Astrocyte (in vitro differentiated cells and primary cell): ENCODE measurements around the gene SUPV3L1. TPM values are rescaled to one million over a fixed set of nuclear protein-coding genes. Genes with fewer than 3 reads are reported as not detected.
"Not testable (repeated sequence)": the region's sequence is repeated elsewhere in the genome, so short reads cannot be mapped to it uniquely, and the experiment has no call there.

Experiments used
- DNase-seq: peaks from one replicate; pipeline ENCODE4 v3.0.0-alpha.2; 2010; ENCODE audit warnings: low read depth
- FAIRE-seq: peaks from 2 replicates; lab custom pipeline; 2011; peaks lifted over from hg19 to GRCh38; lab: Jason Lieb, UNC
- H2AFZ ChIP-seq: 2 replicates; pipeline ENCODE4 v1.6.0; 2012; ENCODE audit warnings: low read depth, low read length, inconsistent platforms
- H3K27ac ChIP-seq: 2 replicates; pipeline ENCODE4 v1.5.1; 2011; ENCODE audit warnings: low read depth, low read length, inconsistent platforms
- H3K27me3 ChIP-seq: 2 replicates; pipeline ENCODE4 v1.6.0; 2011; ENCODE audit warnings: low read length, inconsistent platforms; ENCODE audit not compliant: insufficient read depth
- H3K36me3 ChIP-seq: 2 replicates; pipeline ENCODE4 v1.5.1; 2011; ENCODE audit warnings: low read length, inconsistent platforms; ENCODE audit not compliant: insufficient read depth
- H3K4me1 ChIP-seq: 2 replicates; pipeline ENCODE4 v1.5.1; 2011; ENCODE audit warnings: low read length, inconsistent platforms; ENCODE audit not compliant: insufficient read depth
- H3K4me2 ChIP-seq: 2 replicates; pipeline ENCODE4 v1.6.0; 2012; ENCODE audit warnings: low read length, inconsistent platforms
- H3K4me3 ChIP-seq: 2 replicates; pipeline ENCODE4 v1.5.1; 2011; ENCODE audit warnings: low read depth, mild to moderate bottlenecking, low read length, inconsistent platforms; ENCODE audit not compliant: insufficient read depth
- H3K79me2 ChIP-seq: 2 replicates; pipeline ENCODE4 v1.6.0; 2012; ENCODE audit warnings: mild to moderate bottlenecking, low read length, inconsistent platforms; ENCODE audit not compliant: insufficient read depth
- H3K9ac ChIP-seq: 2 replicates; pipeline ENCODE4 v1.6.0; 2012; ENCODE audit warnings: mild to moderate bottlenecking, low read length, inconsistent platforms
- H3K9me3 ChIP-seq: 2 replicates; pipeline ENCODE4 v1.5.1; 2012; ENCODE audit warnings: low read depth, mild to moderate bottlenecking, low read length, inconsistent platforms; ENCODE audit not compliant: insufficient read depth
- H4K20me1 ChIP-seq: 2 replicates; pipeline ENCODE4 v1.6.0; 2012; ENCODE audit warnings: low read length, inconsistent platforms; ENCODE audit not compliant: insufficient read depth
- H3K27ac Mint-ChIP-seq: one replicate; pipeline ENCODE4 v1.8.0; 2021; ENCODE audit warnings: mild to moderate bottlenecking, mixed read lengths; ENCODE audit not compliant: unreplicated experiment
- H3K27me3 Mint-ChIP-seq: one replicate; pipeline ENCODE4 v1.8.0; 2021; ENCODE audit warnings: low read depth, mixed read lengths; ENCODE audit not compliant: unreplicated experiment
- H3K36me3 Mint-ChIP-seq: one replicate; pipeline ENCODE4 v1.8.0; 2021; ENCODE audit warnings: low read depth, mixed read lengths; ENCODE audit not compliant: unreplicated experiment
- H3K4me1 Mint-ChIP-seq: one replicate; pipeline ENCODE4 v1.8.0; 2021; ENCODE audit warnings: low read depth, mixed read lengths; ENCODE audit not compliant: unreplicated experiment
- H3K4me3 Mint-ChIP-seq: one replicate; pipeline ENCODE4 v1.8.0; 2021; ENCODE audit warnings: mild to moderate bottlenecking, moderate library complexity, mixed read lengths; ENCODE audit not compliant: unreplicated experiment
- H3K9me3 Mint-ChIP-seq: one replicate; pipeline ENCODE4 v1.8.0; 2021; ENCODE audit warnings: mild to moderate bottlenecking, mixed read lengths; ENCODE audit not compliant: unreplicated experiment
- EZH2 ChIP-seq: IDR thresholded peaks from 2 replicates; pipeline ENCODE4 v1.6.1; 2012; ENCODE audit warnings: mild to moderate bottlenecking, low read length, inconsistent platforms; ENCODE audit not compliant: insufficient read depth
- total RNA-seq: library from RNA; stranded (reverse); gene quantifications from 2 replicates; pipeline ENCODE4 v1.2.1, GENCODE V29; 2021
- TF ChIP-seq, protein P1 (sequence below): IDR thresholded peaks from 2 replicates; pipeline ENCODE4 v1.5.1; 2011; ENCODE audit warnings: low read depth, mild to moderate bottlenecking, inconsistent platforms, low read length, moderate library complexity; ENCODE audit not compliant: insufficient read depth

SUPV3L1 gene
- total RNA-seq, 1 donor from 2014 or later: 34.4 TPM

DNA sequence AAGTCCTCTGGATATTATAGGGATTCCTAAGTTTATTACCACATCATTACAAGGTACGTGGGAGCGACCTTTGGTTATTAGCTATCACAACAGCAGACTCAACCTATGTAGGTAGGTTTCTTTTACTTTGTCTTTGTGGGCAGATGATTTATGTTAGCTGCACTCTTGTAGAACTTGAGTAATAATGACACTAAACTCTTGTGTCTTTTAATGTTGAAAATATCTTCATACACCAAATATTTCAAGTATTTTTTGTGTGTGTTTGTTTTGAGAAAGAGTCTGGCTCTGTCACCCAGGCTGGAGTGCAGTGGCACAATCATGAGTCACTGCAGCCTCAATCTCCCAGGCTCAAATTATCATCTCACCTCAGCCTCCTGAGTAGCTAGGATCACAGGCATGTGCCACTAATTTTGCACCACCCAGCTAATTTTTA lies 19.2 kb upstream of the SUPV3L1 start:
- Mint-ChIP-seq H3K27ac (no peak overlapping the region), H3K27me3 (no peaks in the 10 kb centered on the region), H3K36me3 (peaks cover 2% of the 10 kb centered on the region), H3K4me1 (peaks cover 3% of the 10 kb centered on the region), H3K4me3 (no peak overlapping the region), H3K9me3 (no peaks in the 10 kb centered on the region)
- Histone ChIP-seq H3K4me2 (no peak overlapping the region), H3K9ac (no peak overlapping the region), H3K79me2 (peaks cover 3% of the 10 kb centered on the region), H3K27me3 (no peaks in the 10 kb centered on the region), H3K27ac (no peak overlapping the region), H3K4me3 (no peak overlapping the region), H2AFZ (no peak overlapping the region), H3K36me3 (peaks cover 16% of the 10 kb centered on the region), H3K9me3 (no peaks in the 10 kb centered on the region), H4K20me1 (peaks cover 17% of the 10 kb centered on the region), H3K4me1 (no peaks in the 10 kb centered on the region)
- FAIRE-seq (no peak), DNase-seq (peak; percentile 25)
- TF ChIP-seq EZH2: no peak
- TF ChIP-seq, protein P1, sequence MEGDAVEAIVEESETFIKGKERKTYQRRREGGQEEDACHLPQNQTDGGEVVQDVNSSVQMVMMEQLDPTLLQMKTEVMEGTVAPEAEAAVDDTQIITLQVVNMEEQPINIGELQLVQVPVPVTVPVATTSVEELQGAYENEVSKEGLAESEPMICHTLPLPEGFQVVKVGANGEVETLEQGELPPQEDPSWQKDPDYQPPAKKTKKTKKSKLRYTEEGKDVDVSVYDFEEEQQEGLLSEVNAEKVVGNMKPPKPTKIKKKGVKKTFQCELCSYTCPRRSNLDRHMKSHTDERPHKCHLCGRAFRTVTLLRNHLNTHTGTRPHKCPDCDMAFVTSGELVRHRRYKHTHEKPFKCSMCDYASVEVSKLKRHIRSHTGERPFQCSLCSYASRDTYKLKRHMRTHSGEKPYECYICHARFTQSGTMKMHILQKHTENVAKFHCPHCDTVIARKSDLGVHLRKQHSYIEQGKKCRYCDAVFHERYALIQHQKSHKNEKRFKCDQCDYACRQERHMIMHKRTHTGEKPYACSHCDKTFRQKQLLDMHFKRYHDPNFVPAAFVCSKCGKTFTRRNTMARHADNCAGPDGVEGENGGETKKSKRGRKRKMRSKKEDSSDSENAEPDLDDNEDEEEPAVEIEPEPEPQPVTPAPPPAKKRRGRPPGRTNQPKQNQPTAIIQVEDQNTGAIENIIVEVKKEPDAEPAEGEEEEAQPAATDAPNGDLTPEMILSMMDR: no peak

- no peak for DNase-seq
- FAIRE-seq: no peak
- no peaks in the 10 kb centered on the region for H3K4me1 Mint-ChIP-seq
- no peaks in the 10 kb centered on the region for H4K20me1 ChIP-seq
- H2AFZ ChIP-seq: no peak overlapping the region
- H3K9me3 ChIP-seq: no peaks in the 10 kb centered on the region
- no peaks in the 10 kb centered on the region for H3K27me3 ChIP-seq
- no peak overlapping the region for H3K27ac Mint-ChIP-seq
- no peak overlapping the region for H3K27ac ChIP-seq
- no peak overlapping the region for H3K9ac ChIP-seq
- H3K9me3 Mint-ChIP-seq: no peaks in the 10 kb centered on the region
- peaks cover 21% of the 10 kb centered on the region for H3K36me3 ChIP-seq
- H3K4me1 ChIP-seq: no peaks in the 10 kb centered on the region
- no peak overlapping the region for H3K4me3 ChIP-seq
- H3K4me2 ChIP-seq: no peak overlapping the region
- no peaks in the 10 kb centered on the region for H3K79me2 ChIP-seq
- H3K4me3 Mint-ChIP-seq: no peak overlapping the region
- TF ChIP-seq, protein P1: no peak
- no peaks in the 10 kb centered on the region for H3K27me3 Mint-ChIP-seq
- peaks cover 3% of the 10 kb centered on the region for H3K36me3 Mint-ChIP-seq
These were observed 11.5 kb upstream of the SUPV3L1 start for GRCh38 chr10:69168493-69168892.

DNA sequence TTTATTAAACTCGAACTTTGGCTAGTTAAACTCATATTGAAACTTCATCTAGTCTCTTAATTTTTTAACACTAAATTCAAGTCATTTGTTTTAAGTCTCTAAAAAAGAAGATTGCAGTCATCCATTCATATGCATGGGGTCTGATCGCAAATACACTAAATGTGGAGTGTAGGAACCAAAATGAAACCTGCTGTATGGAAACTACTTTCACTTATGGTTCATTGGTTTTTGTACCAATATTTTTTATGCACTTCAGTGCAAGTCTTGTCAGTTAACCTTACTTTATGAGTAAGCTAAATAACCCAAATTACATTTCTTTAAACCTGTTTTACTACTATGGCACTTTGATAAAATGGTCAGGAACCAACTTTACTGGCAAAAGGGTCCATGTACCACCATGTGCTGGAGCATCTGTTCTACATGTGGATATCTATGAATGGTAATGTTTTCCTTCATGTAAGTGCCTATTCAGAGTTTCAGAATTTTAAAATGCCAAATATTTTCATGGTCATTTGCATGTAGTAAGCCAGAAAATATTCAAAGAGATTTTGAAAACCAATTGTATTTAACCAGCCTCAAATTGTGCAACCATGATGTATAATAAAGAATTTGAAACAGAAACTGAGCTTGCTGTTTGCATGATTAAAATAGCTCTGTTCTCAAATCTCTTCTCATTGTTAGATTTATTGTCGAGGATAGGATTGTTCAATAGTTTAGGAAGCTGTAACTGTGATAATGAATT lies 7.6 kb upstream of the SUPV3L1 start:
- TF ChIP-seq, protein P1: no peak
- no peak for TF ChIP-seq EZH2
- Histone ChIP-seq H3K27me3 (no peaks in the 10 kb centered on the region), H3K4me2 (no peak overlapping the region), H3K4me1 (no peaks in the 10 kb centered on the region), H3K27ac (no peak overlapping the region), H4K20me1 (no peaks in the 10 kb centered on the region), H3K4me3 (no peak overlapping the region), H3K36me3 (peaks cover 17% of the 10 kb centered on the region), H3K9ac (no peak overlapping the region), H3K9me3 (no peaks in the 10 kb centered on the region), H2AFZ (no peak overlapping the region), H3K79me2 (no peaks in the 10 kb centered on the region)
- Mint-ChIP-seq H3K36me3 (peaks cover 8% of the 10 kb centered on the region), H3K9me3 (no peaks in the 10 kb centered on the region), H3K4me3 (no peak overlapping the region), H3K27ac (no peak overlapping the region), H3K27me3 (no peaks in the 10 kb centered on the region), H3K4me1 (no peaks in the 10 kb centered on the region)
- FAIRE-seq (no peak), DNase-seq (no peak)

- not testable (repeated sequence) for H3K4me2 ChIP-seq, H3K4me3 ChIP-seq, H3K4me1 Mint-ChIP-seq, H3K36me3 ChIP-seq, H3K27me3 Mint-ChIP-seq, H3K27me3 ChIP-seq, H3K9me3 Mint-ChIP-seq, H3K9ac ChIP-seq, DNase-seq, FAIRE-seq, H2AFZ ChIP-seq, H3K9me3 ChIP-seq, H3K27ac Mint-ChIP-seq, H4K20me1 ChIP-seq, H3K36me3 Mint-ChIP-seq, H3K27ac ChIP-seq, H3K4me3 Mint-ChIP-seq, H3K4me1 ChIP-seq, H3K79me2 ChIP-seq
These were observed 4.7 kb upstream of the SUPV3L1 start for GRCh38 chr10:69175326-69175725.
